Osteoblast (primary cell): Measurements from ENCODE around the gene SRSF12. TPM values are rescaled to one million over a fixed set of nuclear protein-coding genes. Genes with fewer than 3 reads are reported as not detected.
"Not testable (repeated sequence)": the region's sequence is repeated elsewhere in the genome, so short reads cannot be mapped to it uniquely, and the experiment has no call there.

ENCODE experiments used
- DNase-seq: peaks from one replicate; pipeline ENCODE4 v3.0.0; 2011; ENCODE audit warnings: low spot score, mixed read lengths; ENCODE audit not compliant: insufficient read length; ENCODE audit errors: missing footprints
- H2AFZ ChIP-seq: 2 replicates; pipeline ENCODE4 v1.6.0; 2011; ENCODE audit warnings: mild to moderate bottlenecking, low read length
- H3K27ac ChIP-seq: 2 replicates; pipeline ENCODE4 v1.5.1; 2011; ENCODE audit warnings: mild to moderate bottlenecking, low read depth, low read length, moderate library complexity
- H3K27me3 ChIP-seq: 2 replicates; pipeline ENCODE4 v1.6.0; 2012; ENCODE audit warnings: mild to moderate bottlenecking, control low read depth, inconsistent platforms, low read length, moderate library complexity; ENCODE audit not compliant: insufficient read depth
- H3K36me3 ChIP-seq: 2 replicates; pipeline ENCODE4 v1.5.1; 2011; ENCODE audit warnings: mild to moderate bottlenecking, low read length, control low read depth, moderate library complexity; ENCODE audit not compliant: insufficient read depth
- H3K4me1 ChIP-seq: 2 replicates; pipeline ENCODE4 v1.5.1; 2011; ENCODE audit warnings: mild to moderate bottlenecking, low read length, control low read depth, moderate library complexity; ENCODE audit not compliant: insufficient read depth
- H3K4me2 ChIP-seq: 2 replicates; pipeline ENCODE4 v1.6.0; 2011; ENCODE audit warnings: mild to moderate bottlenecking, low read length; ENCODE audit not compliant: insufficient read depth
- H3K4me3 ChIP-seq: fragments of 200-600 bp; sonication (generic); 3 replicates; pipeline ENCODE4 v1.5.1; 2012; ENCODE audit warnings: mild to moderate bottlenecking, low read length, inconsistent platforms; ENCODE audit not compliant: insufficient read depth
- H3K79me2 ChIP-seq: 2 replicates; pipeline ENCODE4 v1.6.0; 2012; ENCODE audit warnings: mild to moderate bottlenecking, low read length, control low read depth, inconsistent platforms; ENCODE audit not compliant: insufficient read depth
- H3K9me3 ChIP-seq: 2 replicates; pipeline ENCODE4 v1.5.1; 2011; ENCODE audit warnings: low read depth, low read length, control low read depth
- H4K20me1 ChIP-seq: 2 replicates; pipeline ENCODE4 v1.6.0; 2012; ENCODE audit warnings: mild to moderate bottlenecking, low read length, control low read depth; ENCODE audit not compliant: insufficient read depth
- CTCF ChIP-seq: IDR thresholded peaks from 2 replicates; pipeline ENCODE4 v1.5.1; 2011; ENCODE audit warnings: mild to moderate bottlenecking, low read depth, low read length, moderate library complexity; ENCODE audit errors: extremely low read depth
- total RNA-seq: library from RNA; depleted of rRNA; stranded (reverse); fragments of >200 nt; gene quantifications from 2 replicates; pipeline ENCODE4 v1.2.3, GENCODE V29; 2012

Gene SRSF12
- total RNA-seq, 1 donor = under 0.01 TPM

GRCh38 chr6:89134723-89135122 is 16.9 kb upstream of the SRSF12 start:
- no peak for DNase-seq
- Histone ChIP-seq H3K4me3 (no peak overlapping the region), H2AFZ (no peak overlapping the region), H4K20me1 (no peaks in the 10 kb centered on the region), H3K4me1 (no peaks in the 10 kb centered on the region), H3K36me3 (no peaks in the 10 kb centered on the region), H3K4me2 (no peak overlapping the region), H3K9me3 (no peaks in the 10 kb centered on the region), H3K27me3 (peaks cover 4% of the 10 kb centered on the region), H3K79me2 (no peaks in the 10 kb centered on the region), H3K27ac (no peak overlapping the region)
- TF ChIP-seq CTCF = no peak

GRCh38 chr6:89133981-89134380 is 16.1 kb upstream of the SRSF12 start:
- DNase-seq = no peak

GRCh38 chr6:89132057-89132456 is 14.2 kb upstream of the SRSF12 start:
- Histone ChIP-seq H3K27me3 (peaks cover 4% of the 10 kb centered on the region), H3K27ac (no peak overlapping the region), H2AFZ (no peak overlapping the region), H3K4me3 (no peak overlapping the region), H3K4me2 (no peak overlapping the region), H4K20me1 (no peaks in the 10 kb centered on the region), H3K36me3 (no peaks in the 10 kb centered on the region), H3K4me1 (no peaks in the 10 kb centered on the region), H3K79me2 (no peaks in the 10 kb centered on the region), H3K9me3 (no peaks in the 10 kb centered on the region)
- no peak for DNase-seq
- no peak for TF ChIP-seq CTCF

More at GRCh38 chr6:89133981-89134380, 16.1 kb upstream of the SRSF12 start:
- Histone ChIP-seq H3K9me3 (no peaks in the 10 kb centered on the region), H4K20me1 (no peaks in the 10 kb centered on the region), H3K27me3 (peaks cover 4% of the 10 kb centered on the region), H3K36me3 (no peaks in the 10 kb centered on the region), H3K4me1 (no peaks in the 10 kb centered on the region), H2AFZ (no peak overlapping the region), H3K27ac (no peak overlapping the region), H3K4me2 (no peak overlapping the region), H3K4me3 (no peak overlapping the region), H3K79me2 (no peaks in the 10 kb centered on the region)
- no peak for TF ChIP-seq CTCF

DNA sequence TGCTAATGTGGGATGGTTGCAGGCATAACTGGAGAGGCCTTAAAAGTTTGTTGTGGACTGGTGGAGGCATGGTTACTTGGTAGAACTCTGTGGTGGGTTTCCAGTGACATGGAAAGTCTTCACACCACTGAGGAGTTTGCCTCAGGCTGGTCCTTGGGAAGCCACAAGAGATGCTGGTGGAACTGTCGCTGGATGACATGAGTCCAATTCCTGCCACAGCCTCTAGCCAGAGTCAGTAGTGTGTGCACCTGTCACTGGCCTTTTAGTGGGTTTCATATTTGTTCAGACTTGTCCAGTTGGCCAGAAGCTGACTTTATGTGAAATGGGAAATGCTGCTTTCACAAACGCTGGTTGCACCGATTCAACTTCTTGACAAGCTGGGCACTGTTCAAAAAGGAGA is 13.7 kb upstream of the SRSF12 start:
- Histone ChIP-seq H3K9me3 (no peaks in the 10 kb centered on the region), H3K27me3 (peaks cover 4% of the 10 kb centered on the region), H3K79me2 (no peaks in the 10 kb centered on the region), H3K36me3 (no peaks in the 10 kb centered on the region), H3K4me2 (no peak overlapping the region), H3K4me3 (no peak overlapping the region), H2AFZ (no peak overlapping the region), H4K20me1 (no peaks in the 10 kb centered on the region), H3K4me1 (no peaks in the 10 kb centered on the region), H3K27ac (no peak overlapping the region)
- no peak for TF ChIP-seq CTCF
- DNase-seq = no peak

DNA sequence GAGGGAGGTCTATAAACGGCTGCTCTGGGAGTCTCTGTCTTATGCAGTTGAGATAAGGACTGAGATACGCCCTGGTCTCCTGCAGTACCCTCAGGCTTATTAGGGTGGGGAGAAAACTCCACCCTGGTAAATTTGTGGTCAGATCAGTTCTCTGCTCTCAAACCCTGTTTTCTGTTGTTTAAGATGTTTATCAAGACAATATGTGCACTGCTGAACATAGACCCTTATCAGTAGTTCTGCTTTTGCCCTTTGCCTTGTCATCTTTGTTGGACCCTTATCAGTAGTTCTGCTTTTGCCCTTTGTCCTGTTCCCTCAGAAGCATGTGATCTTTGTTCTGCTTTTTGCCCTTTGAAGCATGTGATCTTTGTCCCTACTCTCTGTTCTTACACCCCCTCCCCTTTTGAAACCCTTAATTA is 10.4 kb upstream of the SRSF12 start:
- H3K36me3 ChIP-seq, H3K27ac ChIP-seq, H3K79me2 ChIP-seq, H3K27me3 ChIP-seq, H4K20me1 ChIP-seq, H3K9me3 ChIP-seq, H2AFZ ChIP-seq, H3K4me3 ChIP-seq, H3K4me1 ChIP-seq, DNase-seq, H3K4me2 ChIP-seq: not testable (repeated sequence)
